Vagina (tissue), 2 donors: ENCODE data around the gene FUT9. TPM values are rescaled to one million over a fixed set of nuclear protein-coding genes. Genes with fewer than 3 reads are reported as not detected.

Source experiments
- DNase-seq, 2 donors: peaks; one replicate each; pipeline ENCODE4 v3.0.0-alpha.2; 2017; ENCODE audit errors: extremely low spot score in 2 of 2
- H3K27ac ChIP-seq: fragments of 200-600 bp; sonication (generic); one replicate; pipeline ENCODE4 v1.5.1; 2019
- H3K27me3 ChIP-seq: fragments of 200-600 bp; sonication (generic); one replicate; pipeline ENCODE4 v1.5.1; 2019
- H3K36me3 ChIP-seq, 2 donors: fragments of 200-600 bp; sonication (generic); one replicate each; pipeline ENCODE4 v1.5.1; 2017 to 2019
- H3K4me1 ChIP-seq: fragments of 200-600 bp; sonication (generic); one replicate; pipeline ENCODE4 v1.5.1; 2019
- H3K4me3 ChIP-seq, 2 donors: fragments of 200-600 bp; sonication (generic); 1 replicate in 1 of 2; 2 replicates in 1 of 2; pipeline ENCODE4 v1.5.1; 2016 to 2019
- H3K9me3 ChIP-seq: fragments of 200-600 bp; sonication (generic); one replicate; pipeline ENCODE4 v1.5.1; 2019
- POLR2A ChIP-seq, 2 donors: fragments of 450-650 bp; IDR thresholded peaks; one replicate each; pipeline ENCODE4 v1.6.1; 2017; ENCODE audit warnings: antibody characterized with exemption in 2 of 2, mild to moderate bottlenecking in 2 of 2, moderate library complexity in 2 of 2
- POLR2AphosphoS5 ChIP-seq, 2 donors: sonication (generic); formaldehyde crosslinking; IDR thresholded peaks; one replicate each; pipeline ENCODE4 v1.9.0; 2017; ENCODE audit warnings: antibody characterized with exemption in 2 of 2, mild to moderate bottlenecking in 2 of 2, low read depth in 1 of 2; ENCODE audit not compliant: insufficient read depth in 1 of 2
- intact Hi-C: fragments of 100-400 bp; cut with DNase I; formaldehyde crosslinking; loops from one replicate; pipeline ENCODE4 v1.15.1; 2023
- total RNA-seq: library from RNA; depleted of rRNA; stranded (reverse); fragments of >200 nt; gene quantifications from one replicate; pipeline ENCODE4 v1.2.3, GENCODE V29; 2016
- TF ChIP-seq, protein P1 (sequence below), 3 experiments: fragments of 450-650 bp in 2 of 3; fragments of 200-600 bp in 1 of 3; sonication (generic) in 1 of 3; IDR thresholded peaks; one replicate each; pipeline ENCODE4 v1.5.1; 2017 to 2019; ENCODE audit warnings: antibody characterized with exemption in 3 of 3, mild to moderate bottlenecking in 2 of 3, moderate library complexity in 2 of 3

FUT9 gene
- total RNA-seq, 1 donor from 2014 or later: not detected

DNA sequence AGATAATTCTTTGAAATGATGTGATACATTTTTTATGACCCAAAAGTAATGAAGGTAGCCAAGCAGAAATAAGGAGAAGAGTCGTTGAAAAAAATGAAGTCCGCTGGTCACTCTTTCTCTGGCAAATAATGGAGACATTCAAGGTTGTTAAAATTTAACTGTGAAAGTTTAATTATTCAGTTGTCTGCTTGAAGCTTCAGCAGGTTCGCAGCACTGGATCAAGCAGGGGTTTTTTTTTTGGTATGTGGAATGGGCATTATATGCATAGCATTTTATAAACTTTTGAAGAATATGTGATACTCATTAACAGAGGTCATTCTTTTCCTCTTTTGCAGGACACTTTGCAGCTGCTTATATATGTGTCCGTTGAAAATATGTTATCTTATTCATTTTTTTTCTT, 21.6 kb upstream of the FUT9 start:
- intact Hi-C loops: no loop called here
- H3K36me3 ChIP-seq: no peaks in the 10 kb centered on the region
- no peaks in the 10 kb centered on the region for H3K27me3 ChIP-seq
- H3K4me1 ChIP-seq: no peaks in the 10 kb centered on the region
- no peak overlapping the region for H3K27ac ChIP-seq
- H3K4me3 ChIP-seq: no peak overlapping the region
- no peak for DNase-seq
- TF ChIP-seq POLR2AphosphoS5 (IDR thresholded peaks at IDR 0.05; ENCODE audit: insufficient read depth in 1 of 2, low read depth in 1 of 2) (no peak), POLR2A (IDR thresholded peaks at IDR 0.05) (no peak)
- TF ChIP-seq, protein P1, sequence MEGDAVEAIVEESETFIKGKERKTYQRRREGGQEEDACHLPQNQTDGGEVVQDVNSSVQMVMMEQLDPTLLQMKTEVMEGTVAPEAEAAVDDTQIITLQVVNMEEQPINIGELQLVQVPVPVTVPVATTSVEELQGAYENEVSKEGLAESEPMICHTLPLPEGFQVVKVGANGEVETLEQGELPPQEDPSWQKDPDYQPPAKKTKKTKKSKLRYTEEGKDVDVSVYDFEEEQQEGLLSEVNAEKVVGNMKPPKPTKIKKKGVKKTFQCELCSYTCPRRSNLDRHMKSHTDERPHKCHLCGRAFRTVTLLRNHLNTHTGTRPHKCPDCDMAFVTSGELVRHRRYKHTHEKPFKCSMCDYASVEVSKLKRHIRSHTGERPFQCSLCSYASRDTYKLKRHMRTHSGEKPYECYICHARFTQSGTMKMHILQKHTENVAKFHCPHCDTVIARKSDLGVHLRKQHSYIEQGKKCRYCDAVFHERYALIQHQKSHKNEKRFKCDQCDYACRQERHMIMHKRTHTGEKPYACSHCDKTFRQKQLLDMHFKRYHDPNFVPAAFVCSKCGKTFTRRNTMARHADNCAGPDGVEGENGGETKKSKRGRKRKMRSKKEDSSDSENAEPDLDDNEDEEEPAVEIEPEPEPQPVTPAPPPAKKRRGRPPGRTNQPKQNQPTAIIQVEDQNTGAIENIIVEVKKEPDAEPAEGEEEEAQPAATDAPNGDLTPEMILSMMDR (IDR thresholded peaks at IDR 0.05): no peak
- no peaks in the 10 kb centered on the region for H3K9me3 ChIP-seq

GRCh38 chr6:95998133-95998532, 17.6 kb upstream of the FUT9 start:
- TF ChIP-seq POLR2A (IDR thresholded peaks at IDR 0.05): no peak
- TF ChIP-seq, protein P1 (IDR thresholded peaks at IDR 0.05): no peak
- no peak for TF ChIP-seq POLR2AphosphoS5 (IDR thresholded peaks at IDR 0.05; ENCODE audit: insufficient read depth in 1 of 2, low read depth in 1 of 2)

GRCh38 chr6:96001891-96002575, 13.7 kb upstream of the FUT9 start:
- intact Hi-C loops: no loop called here
- no peak overlapping the region for H3K27ac ChIP-seq
- no peaks in the 10 kb centered on the region for H3K4me1 ChIP-seq
- H3K9me3 ChIP-seq: no peaks in the 10 kb centered on the region
- no peak overlapping the region for H3K4me3 ChIP-seq
- DNase-seq: no peak
- no peaks in the 10 kb centered on the region for H3K36me3 ChIP-seq
- no peaks in the 10 kb centered on the region for H3K27me3 ChIP-seq
- TF ChIP-seq, protein P1 (IDR thresholded peaks at IDR 0.05): no peak
- TF ChIP-seq POLR2AphosphoS5 (IDR thresholded peaks at IDR 0.05; ENCODE audit: insufficient read depth in 1 of 2, low read depth in 1 of 2): no peak
- no peak for TF ChIP-seq POLR2A (IDR thresholded peaks at IDR 0.05)

More at GRCh38 chr6:95998133-95998532, 17.6 kb upstream of the FUT9 start:
- no peak for DNase-seq
- Histone ChIP-seq H3K27ac (no peak overlapping the region), H3K9me3 (no peaks in the 10 kb centered on the region), H3K27me3 (no peaks in the 10 kb centered on the region), H3K4me1 (no peaks in the 10 kb centered on the region), H3K4me3 (no peak overlapping the region), H3K36me3 (no peaks in the 10 kb centered on the region)
- intact Hi-C loops: no loop called here

- Histone ChIP-seq H3K4me3 (no peak overlapping the region), H3K4me1 (no peaks in the 10 kb centered on the region), H3K27ac (no peak overlapping the region), H3K27me3 (no peaks in the 10 kb centered on the region), H3K9me3 (no peaks in the 10 kb centered on the region), H3K36me3 (no peaks in the 10 kb centered on the region)
- intact Hi-C loops: no loop called here
- no peak for DNase-seq
- TF ChIP-seq POLR2AphosphoS5 (IDR thresholded peaks at IDR 0.05; ENCODE audit: insufficient read depth in 1 of 2, low read depth in 1 of 2) (no peak), POLR2A (IDR thresholded peaks at IDR 0.05) (no peak)
- TF ChIP-seq, protein P1 (IDR thresholded peaks at IDR 0.05): no peak
Observed at GRCh38 chr6:96002576-96002910, 13.2 kb upstream of the FUT9 start.

DNA sequence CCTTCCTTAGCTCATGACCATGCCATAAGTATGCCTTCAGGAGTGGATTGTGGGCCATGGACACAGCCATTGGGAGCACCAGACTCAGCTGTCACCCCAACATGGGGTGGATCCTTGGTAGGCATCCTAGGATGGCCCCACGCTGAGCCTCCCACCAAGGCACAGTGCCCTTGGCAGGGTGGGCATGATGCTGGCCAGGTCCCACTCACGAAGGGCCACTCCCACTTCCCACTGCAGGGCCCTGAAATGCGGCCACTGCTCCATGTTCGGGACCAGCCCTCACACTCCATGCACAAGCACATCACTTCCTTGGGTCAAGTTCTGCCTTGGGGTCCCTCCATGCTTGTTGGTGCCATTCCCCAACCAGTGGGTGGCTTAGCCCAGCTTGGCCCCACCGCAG, 12.9 kb upstream of the FUT9 start:
- H3K36me3 ChIP-seq: no peaks in the 10 kb centered on the region
- H3K9me3 ChIP-seq: no peaks in the 10 kb centered on the region
- intact Hi-C loops: no loop called here
- H3K4me3 ChIP-seq: no peak overlapping the region
- no peak for DNase-seq
- H3K4me1 ChIP-seq: no peaks in the 10 kb centered on the region
- H3K27me3 ChIP-seq: no peaks in the 10 kb centered on the region
- H3K27ac ChIP-seq: no peak overlapping the region
- TF ChIP-seq, protein P1 (IDR thresholded peaks at IDR 0.05): no peak
- no peak for TF ChIP-seq POLR2AphosphoS5 (IDR thresholded peaks at IDR 0.05; ENCODE audit: insufficient read depth in 1 of 2, low read depth in 1 of 2)
- no peak for TF ChIP-seq POLR2A (IDR thresholded peaks at IDR 0.05)
